H1 (cell line): Measurements from ENCODE around the gene CEBPB. TPM values are rescaled to one million over a fixed set of nuclear protein-coding genes. Genes with fewer than 3 reads are reported as not detected.
"Not testable (repeated sequence)": the region's sequence is repeated elsewhere in the genome, so short reads cannot be mapped to it uniquely, and the experiment has no call there.

ENCODE experiments used
- CTCF ChIA-PET: fragments of 300-600 bp; sonication (Branson Sonifier 250); formaldehyde crosslinking; loops from one replicate; lab custom pipeline; 2021; ENCODE audit not compliant: partially characterized antibody; lab: Charles Lee
- POLR2A ChIA-PET: fragments of 300-600 bp; sonication (Branson Sonifier 250); formaldehyde crosslinking; loops from one replicate; lab custom pipeline; 2021; ENCODE audit warnings: inconsistent platforms; ENCODE audit not compliant: partially characterized antibody; lab: Charles Lee
- DNase-seq, 2 experiments: peaks; one replicate each; pipeline versions ENCODE4 v3.0.0 to v3.0.0-alpha.2; 2010 to 2022; ENCODE audit warnings: low spot score in 2 of 2, low read depth in 1 of 2, mixed read lengths in 1 of 2
- FAIRE-seq: peaks from 2 replicates; lab custom pipeline; 2011; peaks lifted over from hg19 to GRCh38; lab: Jason Lieb, UNC
- H2AFZ ChIP-seq: 2 replicates; pipeline ENCODE4 v1.8.1; 2012; ENCODE audit warnings: low read length, inconsistent platforms
- H2AK5ac ChIP-seq: 2 replicates; pipeline ENCODE4 v1.6.1; 2013; ENCODE audit warnings: low read depth, low read length
- H2BK120ac ChIP-seq: replicated peaks from 2 replicates; pipeline ENCODE3; 2013; ENCODE audit warnings: low read depth, low read length, inconsistent platforms
- H2BK12ac ChIP-seq: 2 replicates; pipeline ENCODE4 v1.6.1; 2013; ENCODE audit warnings: low read depth, low read length
- H2BK15ac ChIP-seq: 2 replicates; pipeline ENCODE4 v1.6.1; 2013; ENCODE audit warnings: low read length
- H2BK20ac ChIP-seq: 2 replicates; pipeline ENCODE4 v1.6.1; 2013; ENCODE audit warnings: low read length
- H2BK5ac ChIP-seq: 2 replicates; pipeline ENCODE4 v1.6.1; 2013; ENCODE audit warnings: low read depth, low read length
- H3K14ac ChIP-seq: 2 replicates; pipeline ENCODE4 v1.6.1; 2013; ENCODE audit warnings: inconsistent platforms; ENCODE audit not compliant: insufficient read length
- H3K18ac ChIP-seq: 2 replicates; pipeline ENCODE4 v1.6.1; 2013; ENCODE audit warnings: low read length; ENCODE audit errors: extremely low read depth
- H3K23ac ChIP-seq: 2 replicates; pipeline ENCODE4 v1.6.1; 2013; ENCODE audit warnings: inconsistent platforms; ENCODE audit not compliant: insufficient read length
- H3K23me2 ChIP-seq: 2 replicates; pipeline ENCODE4 v1.6.1; 2013; ENCODE audit warnings: low read depth, low read length
- H3K27ac ChIP-seq: 2 replicates; pipeline ENCODE4 v1.6.1; 2011; ENCODE audit warnings: low read depth, low read length, inconsistent platforms
- H3K27me3 ChIP-seq, 4 experiments: replicated peaks in 1 of 4; 1 replicate in 1 of 4; 2 replicates in 3 of 4; pipeline versions ENCODE4 v1.6.1 to v1.8.1; 2011 to 2013; ENCODE audit warnings: low read length in 3 of 4, mild to moderate bottlenecking in 3 of 4, inconsistent platforms in 2 of 4, mixed read lengths in 2 of 4, moderate library complexity in 1 of 4; ENCODE audit not compliant: control insufficient read depth in 3 of 4, insufficient read depth in 3 of 4; ENCODE audit errors: extremely low read depth in 1 of 4
- H3K36me3 ChIP-seq, 4 experiments: 2 replicates each; pipeline versions ENCODE4 v1.6.1 to v1.8.1; 2011 to 2013; ENCODE audit warnings: mild to moderate bottlenecking in 4 of 4, low read length in 3 of 4, moderate library complexity in 2 of 4, control low read depth in 1 of 4, inconsistent platforms in 1 of 4; ENCODE audit not compliant: insufficient read depth in 4 of 4, control insufficient read depth in 2 of 4
- H3K4ac ChIP-seq: replicated peaks from 2 replicates; pipeline ENCODE3; 2013; ENCODE audit warnings: low read length, low read depth, mixed read lengths, inconsistent platforms; ENCODE audit not compliant: insufficient read length
- H3K4me1 ChIP-seq, 4 experiments: replicated peaks in 1 of 4; 1 replicate in 1 of 4; 2 replicates in 3 of 4; pipeline versions ENCODE4 v1.6.1 to v1.8.1; 2011 to 2013; ENCODE audit warnings: low read length in 3 of 4, inconsistent platforms in 2 of 4, mixed read lengths in 1 of 4; ENCODE audit not compliant: insufficient read depth in 4 of 4, control insufficient read depth in 3 of 4
- H3K4me2 ChIP-seq, 2 experiments: 2 replicates each; pipeline versions ENCODE4 v1.6.1 to v1.8.1; 2011 to 2013; ENCODE audit warnings: low read depth in 2 of 2, low read length in 2 of 2, control low read depth in 1 of 2, inconsistent platforms in 1 of 2, mild to moderate bottlenecking in 1 of 2; ENCODE audit not compliant: insufficient read depth in 1 of 2
- H3K4me3 ChIP-seq, 4 experiments: fragments of 200-600, 300-600 bp in 1 of 4; sonication (generic), shearing (Covaris generic), sonication (Bioruptor Twin) in 1 of 4; 2 replicates each; pipeline versions ENCODE4 v1.5.1 to v1.8.1; 2011 to 2016; ENCODE audit warnings: low read length in 4 of 4, low read depth in 3 of 4, control low read depth in 2 of 4, inconsistent platforms in 2 of 4, mild to moderate bottlenecking in 2 of 4, mixed read lengths in 1 of 4, moderate library complexity in 1 of 4; ENCODE audit not compliant: insufficient read depth in 2 of 4; ENCODE audit errors: extremely low read depth in 1 of 4
- H3K56ac ChIP-seq: replicated peaks from 2 replicates; pipeline ENCODE3; 2013; ENCODE audit warnings: low read depth, mild to moderate bottlenecking, mixed read lengths, low read length, inconsistent platforms; ENCODE audit not compliant: insufficient read length
- H3K79me1 ChIP-seq: 2 replicates; pipeline ENCODE4 v1.6.1; 2013; ENCODE audit warnings: low read depth, low read length, control low read depth
- H3K79me2 ChIP-seq, 2 experiments: 2 replicates each; pipeline versions ENCODE4 v1.6.1 to v1.8.1; 2012 to 2013; ENCODE audit warnings: low read length in 2 of 2, mild to moderate bottlenecking in 2 of 2, inconsistent platforms in 1 of 2; ENCODE audit not compliant: insufficient read depth in 2 of 2, control insufficient read depth in 1 of 2
- H3K9ac ChIP-seq, 4 experiments: replicated peaks in 1 of 4; 1 replicate in 1 of 4; 2 replicates in 3 of 4; pipeline versions ENCODE4 v1.6.1 to v1.8.1; 2011 to 2013; ENCODE audit warnings: low read depth in 3 of 4, low read length in 3 of 4, control low read depth in 2 of 4, mild to moderate bottlenecking in 2 of 4, moderate library complexity in 2 of 4, inconsistent platforms in 1 of 4; ENCODE audit errors: extremely low read depth in 1 of 4
- H3K9me3 ChIP-seq, 2 experiments: 2 replicates each; pipeline versions ENCODE4 v1.6.1 to v1.8.1; 2012 to 2013; ENCODE audit warnings: mild to moderate bottlenecking in 2 of 2, moderate library complexity in 2 of 2, control low read depth in 1 of 2, inconsistent platforms in 1 of 2, low read depth in 1 of 2, low read length in 1 of 2, mixed read lengths in 1 of 2; ENCODE audit not compliant: insufficient read depth in 2 of 2
- H4K20me1 ChIP-seq, 2 experiments: replicated peaks in 1 of 2; 2 replicates each; pipeline versions ENCODE3 to v1.8.1; 2011 to 2013; ENCODE audit warnings: inconsistent platforms in 2 of 2, low read length in 2 of 2, mild to moderate bottlenecking in 1 of 2; ENCODE audit not compliant: insufficient read depth in 2 of 2, control insufficient read depth in 1 of 2
- H4K5ac ChIP-seq: 2 replicates; pipeline ENCODE4 v1.6.1; 2013; ENCODE audit warnings: low read length, low read depth, mixed read lengths, inconsistent platforms; ENCODE audit not compliant: insufficient read length
- H4K8ac ChIP-seq: 2 replicates; pipeline ENCODE4 v1.8.0; 2013; ENCODE audit warnings: mild to moderate bottlenecking, moderate library complexity, low read length, inconsistent platforms; ENCODE audit not compliant: insufficient read depth; ENCODE audit errors: extremely low read depth
- H4K91ac ChIP-seq: replicated peaks from 2 replicates; pipeline ENCODE3; 2013; ENCODE audit warnings: low read length, mixed read lengths, inconsistent platforms; ENCODE audit not compliant: insufficient read length
- WGBS, 2 experiments: shearing (Covaris generic) in 1 of 2; methylation state at CpG; one replicate each; pipeline versions ENCODE4 v1.1.6 to v1.1.7; 2013 to 2015; ENCODE audit warnings: low lambda C conversion rate in 2 of 2, mixed read lengths in 2 of 2, inconsistent platforms in 1 of 2, low coverage in 1 of 2, missing lambda C conversion rate in 1 of 2; ENCODE audit not compliant: insufficient replicate concordance in 2 of 2, insufficient coverage in 1 of 2, insufficient read length in 1 of 2; ENCODE audit errors: extremely low coverage in 1 of 2, missing lambda C conversion rate in 1 of 2; 5-methylcytosine and 5-hydroxymethylcytosine counted together
- polyA plus RNA-seq, 7 experiments: library from polyadenylated mRNA; depleted of rRNA in 3 of 7; stranded (reverse) in 5 of 7; unstranded in 2 of 7; fragments of >200 nt in 5 of 7; fragments of 200-250 nt in 2 of 7; gene quantifications; 1 replicate in 5 of 7; 2 replicates in 1 of 7; 4 replicates in 1 of 7; pipeline versions ENCODE4 v1.2.1 to v1.2.3, GENCODE V29; 2011 to 2013; ENCODE audit warnings: missing spikeins in 2 of 7, mixed read lengths in 2 of 7
- total RNA-seq: library from RNA; stranded (reverse); fragmentation: NEBNext Ultra II Directional; extraction: Animal tissue kit (Norgen Biotek cat#: 25700); gene quantifications from 2 replicates; pipeline ENCODE4 v1.2.1, GENCODE V29; 2021

Gene CEBPB
- total and polyA plus RNA-seq, 2 of the 8 experiments (the other 6 are each of a cell fraction or from before 2014, with no cell fraction given), result 7.1 to 24.1 TPM

GRCh38 chr20:50208815-50209214, 18.2 kb downstream of the CEBPB start:
- not testable (repeated sequence) for H4K8ac ChIP-seq, H2BK15ac ChIP-seq, H4K91ac ChIP-seq, H3K14ac ChIP-seq, H3K9me3 ChIP-seq, H3K23me2 ChIP-seq, FAIRE-seq, H3K27me3 ChIP-seq, H2AK5ac ChIP-seq, H2BK5ac ChIP-seq, H3K36me3 ChIP-seq, H3K4me2 ChIP-seq, H3K4me1 ChIP-seq, H3K18ac ChIP-seq, H3K4me3 ChIP-seq, H3K79me1 ChIP-seq, H4K20me1 ChIP-seq, H3K9ac ChIP-seq, H2BK20ac ChIP-seq, H2AFZ ChIP-seq, H2BK120ac ChIP-seq, H3K27ac ChIP-seq, H3K56ac ChIP-seq, H2BK12ac ChIP-seq, DNase-seq, H3K4ac ChIP-seq, H3K23ac ChIP-seq, H4K5ac ChIP-seq, H3K79me2 ChIP-seq
- CTCF ChIA-PET, result interaction anchor here (1.0 to 2.4 kb wide), 7 partner anchors 10 to 296 kb away, joined by 3 to 8 read pairs (median 3); partner anchors contain the start of gene CEBPB
- 93% methylated on average over 4 of the region's 4 CpGs; no CpG with 5 or more reads in 1 of the 2 experiments for WGBS, 2 experiments
- POLR2A ChIA-PET, result interaction anchor here (0.9 to 1.1 kb wide), 2 partner anchors 15 to 17 kb away, joined by 3 to 6 read pairs; no protein-coding TSS in a partner anchor
